ENCODE results near the gene CYP1A2. TPM values are rescaled to one million over a fixed set of nuclear protein-coding genes. Genes with fewer than 3 reads are reported as not detected.
A peak's percentile ranks its signal among the peaks of the same experiment; 100 is the strongest.

Gene CYP1A2
- total and polyA plus RNA-seq, 2 of the 13 experiments (the other 11 are each of a cell fraction or from before 2014, with no cell fraction given): 0.07 TPM; not detected in 1

DNA sequence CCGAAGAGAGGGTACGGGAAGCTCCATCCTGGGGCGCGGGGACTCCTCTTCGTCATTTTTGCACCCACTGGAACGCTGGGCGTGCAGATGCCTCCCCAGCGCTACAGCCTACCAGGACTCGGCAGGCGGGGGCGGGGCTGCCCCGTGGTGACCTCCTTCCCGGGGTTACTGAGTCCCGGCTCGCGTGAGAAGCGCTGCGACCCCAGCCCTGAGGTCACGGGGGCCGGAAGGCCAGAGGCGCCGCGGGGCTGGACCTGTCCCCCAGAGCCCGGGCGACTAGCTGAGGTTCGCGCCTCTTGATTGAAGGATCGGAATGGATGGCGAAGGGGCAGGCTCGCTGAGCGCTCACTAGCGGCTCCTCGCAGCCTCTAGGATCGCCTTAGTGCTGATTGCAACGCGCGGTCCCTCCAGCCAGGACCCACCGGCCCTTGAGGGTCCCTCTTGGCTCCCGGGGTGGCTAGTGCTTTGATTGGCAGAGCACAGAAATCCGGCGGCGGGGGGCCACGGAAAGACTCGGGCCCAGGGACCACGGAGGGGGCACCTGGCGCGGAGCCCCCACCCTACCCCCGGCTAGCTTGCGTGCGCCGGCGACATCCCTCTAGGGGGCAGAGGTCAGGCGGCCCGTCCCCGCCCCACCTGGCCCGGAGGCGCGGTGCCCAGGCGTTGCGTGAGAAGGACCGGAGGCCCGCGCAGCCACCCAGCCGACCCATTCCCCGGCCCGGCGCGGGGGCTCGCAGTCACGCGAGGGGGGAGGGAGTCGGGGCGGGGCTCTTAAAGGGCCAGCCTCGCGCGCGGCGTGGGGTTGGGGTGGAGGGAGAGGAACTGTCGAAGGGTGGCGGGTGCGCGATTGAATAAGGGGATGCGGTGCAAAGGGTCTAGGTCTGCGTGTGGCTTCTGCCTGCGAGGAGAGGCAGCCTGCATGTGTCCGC is 22.5 kb upstream of the CYP1A2 start (continued):
- TF ChIP-seq, protein P1, sequence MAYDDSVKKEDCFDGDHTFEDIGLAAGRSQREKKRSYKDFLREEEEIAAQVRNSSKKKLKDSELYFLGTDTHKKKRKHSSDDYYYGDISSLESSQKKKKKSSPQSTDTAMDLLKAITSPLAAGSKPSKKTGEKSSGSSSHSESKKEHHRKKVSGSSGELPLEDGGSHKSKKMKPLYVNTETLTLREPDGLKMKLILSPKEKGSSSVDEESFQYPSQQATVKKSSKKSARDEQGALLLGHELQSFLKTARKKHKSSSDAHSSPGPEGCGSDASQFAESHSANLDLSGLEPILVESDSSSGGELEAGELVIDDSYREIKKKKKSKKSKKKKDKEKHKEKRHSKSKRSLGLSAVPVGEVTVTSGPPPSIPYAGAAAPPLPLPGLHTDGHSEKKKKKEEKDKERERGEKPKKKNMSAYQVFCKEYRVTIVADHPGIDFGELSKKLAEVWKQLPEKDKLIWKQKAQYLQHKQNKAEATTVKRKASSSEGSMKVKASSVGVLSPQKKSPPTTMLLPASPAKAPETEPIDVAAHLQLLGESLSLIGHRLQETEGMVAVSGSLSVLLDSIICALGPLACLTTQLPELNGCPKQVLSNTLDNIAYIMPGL (CRISPR knock-in tag; IDR thresholded peaks at IDR 0.05; ENCODE audit: borderline replicate concordance in 1 of 2, low read depth in 1 of 2): peak in 1 of 2 experiments; percentile 40; a peak in 1 of 4 replicates
- TF ChIP-seq FOXO1 (CRISPR knock-in tag; IDR thresholded peaks at IDR 0.05) (no peak), THAP11 (CRISPR knock-in tag; IDR thresholded peaks at IDR 0.05) (0 out of 2 replicates have a peak, but pooled peaks have one; percentile 29), ZNF746 (CRISPR knock-in tag; IDR thresholded peaks at IDR 0.05) (no peak), RELA (CRISPR knock-in tag; IDR thresholded peaks at IDR 0.05) (no peak), ZNF607 (CRISPR knock-in tag; IDR thresholded peaks at IDR 0.05; ENCODE audit: borderline replicate concordance) (peak; percentile 8; the same call in 1 of the 2 replicates), CREM (IDR thresholded peaks at IDR 0.05) (no peak), CREM (CRISPR knock-in tag; IDR thresholded peaks at IDR 0.05) (no peak), RFX1 (IDR thresholded peaks at IDR 0.05) (no peak), KLF9 (CRISPR knock-in tag; IDR thresholded peaks at IDR 0.05; ENCODE audit: low read depth) (no peak)
- TF ChIP-seq, protein P2, sequence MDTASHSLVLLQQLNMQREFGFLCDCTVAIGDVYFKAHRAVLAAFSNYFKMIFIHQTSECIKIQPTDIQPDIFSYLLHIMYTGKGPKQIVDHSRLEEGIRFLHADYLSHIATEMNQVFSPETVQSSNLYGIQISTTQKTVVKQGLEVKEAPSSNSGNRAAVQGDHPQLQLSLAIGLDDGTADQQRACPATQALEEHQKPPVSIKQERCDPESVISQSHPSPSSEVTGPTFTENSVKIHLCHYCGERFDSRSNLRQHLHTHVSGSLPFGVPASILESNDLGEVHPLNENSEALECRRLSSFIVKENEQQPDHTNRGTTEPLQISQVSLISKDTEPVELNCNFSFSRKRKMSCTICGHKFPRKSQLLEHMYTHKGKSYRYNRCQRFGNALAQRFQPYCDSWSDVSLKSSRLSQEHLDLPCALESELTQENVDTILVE (CRISPR knock-in tag; IDR thresholded peaks at IDR 0.05): no peak
- TF ChIP-seq, protein P3, sequence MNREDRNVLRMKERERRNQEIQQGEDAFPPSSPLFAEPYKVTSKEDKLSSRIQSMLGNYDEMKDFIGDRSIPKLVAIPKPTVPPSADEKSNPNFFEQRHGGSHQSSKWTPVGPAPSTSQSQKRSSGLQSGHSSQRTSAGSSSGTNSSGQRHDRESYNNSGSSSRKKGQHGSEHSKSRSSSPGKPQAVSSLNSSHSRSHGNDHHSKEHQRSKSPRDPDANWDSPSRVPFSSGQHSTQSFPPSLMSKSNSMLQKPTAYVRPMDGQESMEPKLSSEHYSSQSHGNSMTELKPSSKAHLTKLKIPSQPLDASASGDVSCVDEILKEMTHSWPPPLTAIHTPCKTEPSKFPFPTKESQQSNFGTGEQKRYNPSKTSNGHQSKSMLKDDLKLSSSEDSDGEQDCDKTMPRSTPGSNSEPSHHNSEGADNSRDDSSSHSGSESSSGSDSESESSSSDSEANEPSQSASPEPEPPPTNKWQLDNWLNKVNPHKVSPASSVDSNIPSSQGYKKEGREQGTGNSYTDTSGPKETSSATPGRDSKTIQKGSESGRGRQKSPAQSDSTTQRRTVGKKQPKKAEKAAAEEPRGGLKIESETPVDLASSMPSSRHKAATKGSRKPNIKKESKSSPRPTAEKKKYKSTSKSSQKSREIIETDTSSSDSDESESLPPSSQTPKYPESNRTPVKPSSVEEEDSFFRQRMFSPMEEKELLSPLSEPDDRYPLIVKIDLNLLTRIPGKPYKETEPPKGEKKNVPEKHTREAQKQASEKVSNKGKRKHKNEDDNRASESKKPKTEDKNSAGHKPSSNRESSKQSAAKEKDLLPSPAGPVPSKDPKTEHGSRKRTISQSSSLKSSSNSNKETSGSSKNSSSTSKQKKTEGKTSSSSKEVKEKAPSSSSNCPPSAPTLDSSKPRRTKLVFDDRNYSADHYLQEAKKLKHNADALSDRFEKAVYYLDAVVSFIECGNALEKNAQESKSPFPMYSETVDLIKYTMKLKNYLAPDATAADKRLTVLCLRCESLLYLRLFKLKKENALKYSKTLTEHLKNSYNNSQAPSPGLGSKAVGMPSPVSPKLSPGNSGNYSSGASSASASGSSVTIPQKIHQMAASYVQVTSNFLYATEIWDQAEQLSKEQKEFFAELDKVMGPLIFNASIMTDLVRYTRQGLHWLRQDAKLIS (CRISPR knock-in tag; IDR thresholded peaks at IDR 0.05): no peak
- TF ChIP-seq, protein P4, sequence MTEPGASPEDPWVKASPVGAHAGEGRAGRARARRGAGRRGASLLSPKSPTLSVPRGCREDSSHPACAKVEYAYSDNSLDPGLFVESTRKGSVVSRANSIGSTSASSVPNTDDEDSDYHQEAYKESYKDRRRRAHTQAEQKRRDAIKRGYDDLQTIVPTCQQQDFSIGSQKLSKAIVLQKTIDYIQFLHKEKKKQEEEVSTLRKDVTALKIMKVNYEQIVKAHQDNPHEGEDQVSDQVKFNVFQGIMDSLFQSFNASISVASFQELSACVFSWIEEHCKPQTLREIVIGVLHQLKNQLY (CRISPR knock-in tag; IDR thresholded peaks at IDR 0.05): no peak; the same call in 1 of the 2 replicates
- TF ChIP-seq, protein P5, sequence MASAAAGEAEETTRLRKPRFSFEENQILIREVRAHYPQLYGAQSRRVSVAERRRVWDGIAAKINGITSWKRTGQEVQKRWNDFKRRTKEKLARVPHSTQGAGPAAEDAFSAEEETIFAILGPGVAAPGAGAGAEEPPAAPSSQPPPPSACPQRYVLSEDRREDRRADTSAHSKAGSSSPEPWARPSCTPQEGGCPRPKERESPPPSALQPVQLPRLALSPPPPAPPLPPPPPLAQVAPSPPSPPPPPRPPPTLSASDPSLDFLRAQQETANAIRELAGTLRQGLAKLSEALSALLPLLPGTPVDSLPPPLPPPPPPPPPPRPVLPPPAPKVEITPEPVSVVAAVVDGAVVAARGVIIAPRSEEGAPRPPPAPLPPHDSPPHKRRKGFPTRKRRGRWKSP (CRISPR knock-in tag; IDR thresholded peaks at IDR 0.05): peak; percentile 65; the same call in 1 of the 2 replicates
- TF ChIP-seq, protein P6, sequence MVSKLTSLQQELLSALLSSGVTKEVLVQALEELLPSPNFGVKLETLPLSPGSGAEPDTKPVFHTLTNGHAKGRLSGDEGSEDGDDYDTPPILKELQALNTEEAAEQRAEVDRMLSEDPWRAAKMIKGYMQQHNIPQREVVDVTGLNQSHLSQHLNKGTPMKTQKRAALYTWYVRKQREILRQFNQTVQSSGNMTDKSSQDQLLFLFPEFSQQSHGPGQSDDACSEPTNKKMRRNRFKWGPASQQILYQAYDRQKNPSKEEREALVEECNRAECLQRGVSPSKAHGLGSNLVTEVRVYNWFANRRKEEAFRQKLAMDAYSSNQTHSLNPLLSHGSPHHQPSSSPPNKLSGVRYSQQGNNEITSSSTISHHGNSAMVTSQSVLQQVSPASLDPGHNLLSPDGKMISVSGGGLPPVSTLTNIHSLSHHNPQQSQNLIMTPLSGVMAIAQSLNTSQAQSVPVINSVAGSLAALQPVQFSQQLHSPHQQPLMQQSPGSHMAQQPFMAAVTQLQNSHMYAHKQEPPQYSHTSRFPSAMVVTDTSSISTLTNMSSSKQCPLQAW (CRISPR knock-in tag; IDR thresholded peaks at IDR 0.05): peak; percentile 59
- TF ChIP-seq, protein P7, sequence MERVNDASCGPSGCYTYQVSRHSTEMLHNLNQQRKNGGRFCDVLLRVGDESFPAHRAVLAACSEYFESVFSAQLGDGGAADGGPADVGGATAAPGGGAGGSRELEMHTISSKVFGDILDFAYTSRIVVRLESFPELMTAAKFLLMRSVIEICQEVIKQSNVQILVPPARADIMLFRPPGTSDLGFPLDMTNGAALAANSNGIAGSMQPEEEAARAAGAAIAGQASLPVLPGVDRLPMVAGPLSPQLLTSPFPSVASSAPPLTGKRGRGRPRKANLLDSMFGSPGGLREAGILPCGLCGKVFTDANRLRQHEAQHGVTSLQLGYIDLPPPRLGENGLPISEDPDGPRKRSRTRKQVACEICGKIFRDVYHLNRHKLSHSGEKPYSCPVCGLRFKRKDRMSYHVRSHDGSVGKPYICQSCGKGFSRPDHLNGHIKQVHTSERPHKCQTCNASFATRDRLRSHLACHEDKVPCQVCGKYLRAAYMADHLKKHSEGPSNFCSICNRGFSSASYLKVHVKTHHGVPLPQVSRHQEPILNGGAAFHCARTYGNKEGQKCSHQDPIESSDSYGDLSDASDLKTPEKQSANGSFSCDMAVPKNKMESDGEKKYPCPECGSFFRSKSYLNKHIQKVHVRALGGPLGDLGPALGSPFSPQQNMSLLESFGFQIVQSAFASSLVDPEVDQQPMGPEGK (CRISPR knock-in tag; IDR thresholded peaks at IDR 0.05): peak; percentile 97
